ENCODE measurements around the gene NUDT13. TPM values are rescaled to one million over a fixed set of nuclear protein-coding genes. Genes with fewer than 3 reads are reported as not detected.

NUDT13 gene
- polyA plus RNA-seq, 2 of the 4 experiments (the other 2 are of a cell fraction) = 3.8 to 4.9 TPM

DNA sequence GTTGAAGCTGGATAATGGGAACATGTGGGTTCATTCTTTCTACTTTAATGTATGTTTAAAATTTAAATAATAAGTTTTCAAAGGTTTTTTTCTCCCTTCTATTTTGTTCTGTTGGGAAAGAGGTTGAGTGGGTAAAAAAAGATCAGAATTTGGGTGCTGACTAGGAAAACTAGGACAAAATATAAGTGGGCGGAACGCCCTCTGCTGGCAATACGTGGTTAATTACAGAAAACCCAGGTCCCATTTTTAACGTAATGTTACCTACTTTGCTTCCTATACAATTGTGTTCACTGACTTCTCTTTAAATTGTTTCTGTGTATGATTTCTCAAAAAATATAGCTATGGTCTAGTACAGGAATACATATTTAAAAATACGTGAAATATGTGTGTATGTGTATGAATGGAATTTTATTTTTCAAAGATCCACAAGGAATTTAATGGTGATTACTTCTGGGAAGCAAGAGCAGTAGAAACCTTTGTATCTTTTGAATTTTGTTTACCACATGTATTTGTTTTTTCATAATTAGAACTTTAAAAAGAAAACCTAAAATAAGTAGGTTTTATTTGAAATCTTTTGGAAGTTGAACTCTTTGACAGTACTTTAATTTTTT lies 48.9 kb downstream of the NUDT13 start:
- peak; percentile 24 to 64; a peak in 3 of 6 replicates for ATAC-seq
- 3% methylated on average over 5 of the region's 5 CpGs for WGBS (ENCODE audit: missing lambda C conversion rate)
- peak; percentile 67 for FAIRE-seq
- peak; percentile 34 to 49 for DNase-seq (ENCODE audit: low read depth in 1 of 2, low spot score in 1 of 2)
- POLR2A ChIA-PET = interaction anchor here (1.1 kb wide), 1 partner anchor 63 kb away, joined by 4 read pairs; no protein-coding TSS in a partner anchor
- H3K4me3 ChIP-seq = no peak overlapping the region
- CTCF ChIA-PET = interaction anchor here (0.6 to 4.1 kb wide), 34 partner anchors 9 to 933 kb away, joined by 3 to 49 read pairs (median 4); partner anchors contain the start of genes ECD, FAM149B1, NUDT13 and P4HA1
- no peaks in the 10 kb centered on the region for H3K4me1 ChIP-seq
- TF ChIP-seq KDM5A (IDR thresholded peaks at IDR 0.05) (no peak), FOSL2 (IDR thresholded peaks at IDR 0.05) (no peak), FOSL2 (CRISPR knock-in tag; IDR thresholded peaks at IDR 0.05) (no peak), RARB (CRISPR knock-in tag; IDR thresholded peaks at IDR 0.05) (no peak), RAD21 (conservative IDR thresholded peaks at IDR 0.05 in 1 of 2, IDR thresholded peaks at IDR 0.05 in 1 of 2) (peak; percentile 64 to 79), NPAS2 (CRISPR knock-in tag; IDR thresholded peaks at IDR 0.05; ENCODE audit: borderline replicate concordance) (no peak), FOXS1 (CRISPR knock-in tag; IDR thresholded peaks at IDR 0.05) (no peak), RNF2 (IDR thresholded peaks at IDR 0.05; ENCODE audit: borderline replicate concordance, low read depth) (no peak), EHF (CRISPR knock-in tag; IDR thresholded peaks at IDR 0.05) (no peak), CEBPB (IDR thresholded peaks at IDR 0.05) (no peak), GATA3 (IDR thresholded peaks at IDR 0.05; ENCODE audit: borderline replicate concordance) (no peak), SMC3 (IDR thresholded peaks at IDR 0.05) (peak; percentile 72), FOSB (CRISPR knock-in tag; IDR thresholded peaks at IDR 0.05) (no peak), CHD4 (IDR thresholded peaks at IDR 0.05; ENCODE audit: borderline replicate concordance) (no peak), ZC3H11A (IDR thresholded peaks at IDR 0.05) (no peak)
- TF ChIP-seq, protein P1, sequence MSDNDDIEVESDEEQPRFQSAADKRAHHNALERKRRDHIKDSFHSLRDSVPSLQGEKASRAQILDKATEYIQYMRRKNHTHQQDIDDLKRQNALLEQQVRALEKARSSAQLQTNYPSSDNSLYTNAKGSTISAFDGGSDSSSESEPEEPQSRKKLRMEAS (IDR thresholded peaks at IDR 0.05) = no peak
- TF ChIP-seq, protein P2, sequence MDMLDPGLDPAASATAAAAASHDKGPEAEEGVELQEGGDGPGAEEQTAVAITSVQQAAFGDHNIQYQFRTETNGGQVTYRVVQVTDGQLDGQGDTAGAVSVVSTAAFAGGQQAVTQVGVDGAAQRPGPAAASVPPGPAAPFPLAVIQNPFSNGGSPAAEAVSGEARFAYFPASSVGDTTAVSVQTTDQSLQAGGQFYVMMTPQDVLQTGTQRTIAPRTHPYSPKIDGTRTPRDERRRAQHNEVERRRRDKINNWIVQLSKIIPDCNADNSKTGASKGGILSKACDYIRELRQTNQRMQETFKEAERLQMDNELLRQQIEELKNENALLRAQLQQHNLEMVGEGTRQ (IDR thresholded peaks at IDR 0.05) = no peak
- TF ChIP-seq, protein P3, sequence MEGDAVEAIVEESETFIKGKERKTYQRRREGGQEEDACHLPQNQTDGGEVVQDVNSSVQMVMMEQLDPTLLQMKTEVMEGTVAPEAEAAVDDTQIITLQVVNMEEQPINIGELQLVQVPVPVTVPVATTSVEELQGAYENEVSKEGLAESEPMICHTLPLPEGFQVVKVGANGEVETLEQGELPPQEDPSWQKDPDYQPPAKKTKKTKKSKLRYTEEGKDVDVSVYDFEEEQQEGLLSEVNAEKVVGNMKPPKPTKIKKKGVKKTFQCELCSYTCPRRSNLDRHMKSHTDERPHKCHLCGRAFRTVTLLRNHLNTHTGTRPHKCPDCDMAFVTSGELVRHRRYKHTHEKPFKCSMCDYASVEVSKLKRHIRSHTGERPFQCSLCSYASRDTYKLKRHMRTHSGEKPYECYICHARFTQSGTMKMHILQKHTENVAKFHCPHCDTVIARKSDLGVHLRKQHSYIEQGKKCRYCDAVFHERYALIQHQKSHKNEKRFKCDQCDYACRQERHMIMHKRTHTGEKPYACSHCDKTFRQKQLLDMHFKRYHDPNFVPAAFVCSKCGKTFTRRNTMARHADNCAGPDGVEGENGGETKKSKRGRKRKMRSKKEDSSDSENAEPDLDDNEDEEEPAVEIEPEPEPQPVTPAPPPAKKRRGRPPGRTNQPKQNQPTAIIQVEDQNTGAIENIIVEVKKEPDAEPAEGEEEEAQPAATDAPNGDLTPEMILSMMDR (IDR thresholded peaks at IDR 0.05) = peak; percentile 95
- H3K4me2 ChIP-seq = no peak overlapping the region
- H3K9me3 ChIP-seq = peaks cover 6% of the 10 kb centered on the region; the same call in 1 of the 3 replicates
- no peak overlapping the region for H3K27ac ChIP-seq

DNA sequence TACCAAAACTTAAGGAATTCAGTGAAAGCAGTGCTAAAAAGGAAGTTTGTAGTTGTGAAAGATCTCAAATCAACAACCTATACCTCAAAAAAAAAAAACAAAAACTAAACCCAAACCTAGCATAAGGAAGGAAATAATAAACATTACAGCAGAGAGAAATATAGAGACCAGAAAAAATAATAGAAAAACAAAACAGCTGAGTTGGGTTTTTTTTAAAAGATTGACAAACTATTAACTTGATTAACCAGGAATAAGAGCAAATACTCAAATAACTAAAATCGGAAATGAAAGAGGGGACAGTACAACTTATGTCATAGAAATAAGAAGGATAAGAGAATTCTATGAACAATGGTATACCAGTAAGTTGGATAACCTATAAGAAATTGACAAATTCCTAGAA lies 50.8 kb downstream of the NUDT13 start:
- CTCF ChIA-PET = interaction anchor here (0.7 to 4.1 kb wide), 6 partner anchors 9 to 368 kb away, joined by 4 to 49 read pairs (median 5); partner anchors contain the start of gene P4HA1
- no peak for ATAC-seq
- TF ChIP-seq FOXS1 (CRISPR knock-in tag; IDR thresholded peaks at IDR 0.05) = no peak
- peak; percentile 24 for TF ChIP-seq MAFK (IDR thresholded peaks at IDR 0.05; ENCODE audit: partially characterized antibody)
- H3K4me2 ChIP-seq = no peak overlapping the region
- H3K27ac ChIP-seq = no peak overlapping the region
- H3K4me1 ChIP-seq = no peaks in the 10 kb centered on the region
- POLR2A ChIA-PET = no interaction called here
- DNase-seq (ENCODE audit: low read depth in 1 of 2, low spot score in 1 of 2) = no peak
- no peak for FAIRE-seq
- H3K9me3 ChIP-seq = peaks cover 6% of the 10 kb centered on the region; the same call in 1 of the 3 replicates
- 85% methylated on average over 1 of the region's 1 CpG for WGBS (ENCODE audit: missing lambda C conversion rate)
- H3K4me3 ChIP-seq = no peak overlapping the region

DNA sequence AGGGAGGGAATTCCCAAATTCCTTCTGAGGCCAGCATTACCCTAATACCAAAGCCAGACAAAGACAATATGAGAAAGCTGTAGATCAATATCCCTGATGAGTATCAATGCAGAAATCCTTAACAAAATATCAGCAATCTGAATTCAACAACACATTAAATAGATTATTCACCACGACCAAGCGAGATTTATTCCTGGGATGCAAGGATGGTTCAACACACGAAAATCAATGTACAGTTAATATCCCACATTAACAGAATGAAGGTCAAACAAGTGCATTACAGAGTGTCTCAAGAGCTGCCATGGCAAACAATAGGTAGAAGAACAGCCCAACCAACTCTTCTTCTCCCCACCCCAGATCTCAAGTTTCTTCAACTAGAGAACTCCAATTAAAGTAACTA lies 51.4 kb downstream of the NUDT13 start:
- ATAC-seq (no peak), DNase-seq (ENCODE audit: low read depth in 1 of 2, low spot score in 1 of 2) (no peak), FAIRE-seq (no peak)
- TF ChIP-seq TFCP2L1 (CRISPR knock-in tag; IDR thresholded peaks at IDR 0.05) (no peak), KDM1A (IDR thresholded peaks at IDR 0.05; ENCODE audit: low read depth) (no peak), JUN (IDR thresholded peaks at IDR 0.05) (no peak), KDM5A (IDR thresholded peaks at IDR 0.05) (no peak), CBX2 (IDR thresholded peaks at IDR 0.05; ENCODE audit: borderline replicate concordance, low read depth) (no peak), FOSB (CRISPR knock-in tag; IDR thresholded peaks at IDR 0.05) (no peak), CHD2 (IDR thresholded peaks at IDR 0.05; ENCODE audit: low read length, partially characterized antibody) (no peak)
- TF ChIP-seq, protein P4, sequence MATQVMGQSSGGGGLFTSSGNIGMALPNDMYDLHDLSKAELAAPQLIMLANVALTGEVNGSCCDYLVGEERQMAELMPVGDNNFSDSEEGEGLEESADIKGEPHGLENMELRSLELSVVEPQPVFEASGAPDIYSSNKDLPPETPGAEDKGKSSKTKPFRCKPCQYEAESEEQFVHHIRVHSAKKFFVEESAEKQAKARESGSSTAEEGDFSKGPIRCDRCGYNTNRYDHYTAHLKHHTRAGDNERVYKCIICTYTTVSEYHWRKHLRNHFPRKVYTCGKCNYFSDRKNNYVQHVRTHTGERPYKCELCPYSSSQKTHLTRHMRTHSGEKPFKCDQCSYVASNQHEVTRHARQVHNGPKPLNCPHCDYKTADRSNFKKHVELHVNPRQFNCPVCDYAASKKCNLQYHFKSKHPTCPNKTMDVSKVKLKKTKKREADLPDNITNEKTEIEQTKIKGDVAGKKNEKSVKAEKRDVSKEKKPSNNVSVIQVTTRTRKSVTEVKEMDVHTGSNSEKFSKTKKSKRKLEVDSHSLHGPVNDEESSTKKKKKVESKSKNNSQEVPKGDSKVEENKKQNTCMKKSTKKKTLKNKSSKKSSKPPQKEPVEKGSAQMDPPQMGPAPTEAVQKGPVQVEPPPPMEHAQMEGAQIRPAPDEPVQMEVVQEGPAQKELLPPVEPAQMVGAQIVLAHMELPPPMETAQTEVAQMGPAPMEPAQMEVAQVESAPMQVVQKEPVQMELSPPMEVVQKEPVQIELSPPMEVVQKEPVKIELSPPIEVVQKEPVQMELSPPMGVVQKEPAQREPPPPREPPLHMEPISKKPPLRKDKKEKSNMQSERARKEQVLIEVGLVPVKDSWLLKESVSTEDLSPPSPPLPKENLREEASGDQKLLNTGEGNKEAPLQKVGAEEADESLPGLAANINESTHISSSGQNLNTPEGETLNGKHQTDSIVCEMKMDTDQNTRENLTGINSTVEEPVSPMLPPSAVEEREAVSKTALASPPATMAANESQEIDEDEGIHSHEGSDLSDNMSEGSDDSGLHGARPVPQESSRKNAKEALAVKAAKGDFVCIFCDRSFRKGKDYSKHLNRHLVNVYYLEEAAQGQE (IDR thresholded peaks at IDR 0.05) = no peak
- TF ChIP-seq, protein P5, sequence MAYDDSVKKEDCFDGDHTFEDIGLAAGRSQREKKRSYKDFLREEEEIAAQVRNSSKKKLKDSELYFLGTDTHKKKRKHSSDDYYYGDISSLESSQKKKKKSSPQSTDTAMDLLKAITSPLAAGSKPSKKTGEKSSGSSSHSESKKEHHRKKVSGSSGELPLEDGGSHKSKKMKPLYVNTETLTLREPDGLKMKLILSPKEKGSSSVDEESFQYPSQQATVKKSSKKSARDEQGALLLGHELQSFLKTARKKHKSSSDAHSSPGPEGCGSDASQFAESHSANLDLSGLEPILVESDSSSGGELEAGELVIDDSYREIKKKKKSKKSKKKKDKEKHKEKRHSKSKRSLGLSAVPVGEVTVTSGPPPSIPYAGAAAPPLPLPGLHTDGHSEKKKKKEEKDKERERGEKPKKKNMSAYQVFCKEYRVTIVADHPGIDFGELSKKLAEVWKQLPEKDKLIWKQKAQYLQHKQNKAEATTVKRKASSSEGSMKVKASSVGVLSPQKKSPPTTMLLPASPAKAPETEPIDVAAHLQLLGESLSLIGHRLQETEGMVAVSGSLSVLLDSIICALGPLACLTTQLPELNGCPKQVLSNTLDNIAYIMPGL (CRISPR knock-in tag; IDR thresholded peaks at IDR 0.05; ENCODE audit: borderline replicate concordance) = no peak
- Histone ChIP-seq H3K27ac (no peak overlapping the region), H3K9me3 (peaks cover 6% of the 10 kb centered on the region; the same call in 1 of the 3 replicates), H3K4me2 (no peak overlapping the region), H3K4me3 (no peak overlapping the region), H3K4me1 (no peaks in the 10 kb centered on the region)
- WGBS (ENCODE audit: missing lambda C conversion rate) = 94% methylated on average over 3 of the region's 3 CpGs
- ChIA-PET POLR2A (no interaction called here), CTCF (interaction anchor here (0.7 to 4.1 kb wide), 4 partner anchors 21 to 367 kb away, joined by 4 to 49 read pairs (median 6); partner anchors contain the start of gene P4HA1)
